DMS153 treated with DMSO at 0.1 percent for 48 hours (cell line): ENCODE data around the gene JDP2.

Experiments
- DNase-seq: peaks from one replicate; lab custom pipeline; 2025; ENCODE audit not compliant: unreplicated experiment; lab: John Stamatoyannopoulos, UW

The JDP2 gene

GRCh38 chr14:75511201-75511600 is 83.4 kb downstream of the JDP2 start:
- no peak for DNase-seq

- no peak for DNase-seq
These were observed 86.3 kb downstream of the JDP2 start for GRCh38 chr14:75513911-75514672.

- no peak for DNase-seq
These were observed 87.1 kb downstream of the JDP2 start for GRCh38 chr14:75514673-75515628.

- DNase-seq: no peak
These were observed 87.8 kb downstream of the JDP2 start for GRCh38 chr14:75515629-75515996.

- DNase-seq: no peak
These were observed 90.8 kb downstream of the JDP2 start for GRCh38 chr14:75518625-75519024.

GRCh38 chr14:75519394-75519793 is 91.6 kb downstream of the JDP2 start:
- DNase-seq: no peak

- no peak for DNase-seq
These were observed 92.3 kb downstream of the JDP2 start for GRCh38 chr14:75519826-75520728.

- DNase-seq: no peak
These were observed 93.0 kb downstream of the JDP2 start for GRCh38 chr14:75520852-75521251.

GRCh38 chr14:75521415-75522199 is 93.8 kb downstream of the JDP2 start:
- no peak for DNase-seq

- no peak for DNase-seq
These were observed 94.6 kb downstream of the JDP2 start, which contains the start of gene BATF for GRCh38 chr14:75522224-75522982. TSS of gene BATF (plus strand) at chr14:75522469. CDS start at chr14:75522683, 214 bp downstream.

- no peak for DNase-seq
These were observed 95.1 kb downstream of the JDP2 start for GRCh38 chr14:75522983-75523318.
